Right lobe of liver (tissue), 4 donors: ENCODE measurements around the gene RABEP2.

Source experiments
- CTCF ChIP-seq, 4 donors: fragments of 200-600 bp in 3 of 4; fragments of 450-650 bp in 1 of 4; IDR thresholded peaks; one replicate each; pipeline versions ENCODE4 v1.5.1 to v1.8.0; 2016 to 2022; ENCODE audit warnings: antibody characterized with exemption in 4 of 4, mild to moderate bottlenecking in 2 of 4
- POLR2A ChIP-seq: fragments of 450-650 bp; IDR thresholded peaks from one replicate; pipeline ENCODE4 v1.6.1; 2017; ENCODE audit warnings: antibody characterized with exemption, mild to moderate bottlenecking
- donor health status: DM: no; HTN: no; CAD: no.
- donor health status: DM: no; HTN: no; CAD: no.
- donor health status: DM: no; HTN: yes; CAD: no.

DNA sequence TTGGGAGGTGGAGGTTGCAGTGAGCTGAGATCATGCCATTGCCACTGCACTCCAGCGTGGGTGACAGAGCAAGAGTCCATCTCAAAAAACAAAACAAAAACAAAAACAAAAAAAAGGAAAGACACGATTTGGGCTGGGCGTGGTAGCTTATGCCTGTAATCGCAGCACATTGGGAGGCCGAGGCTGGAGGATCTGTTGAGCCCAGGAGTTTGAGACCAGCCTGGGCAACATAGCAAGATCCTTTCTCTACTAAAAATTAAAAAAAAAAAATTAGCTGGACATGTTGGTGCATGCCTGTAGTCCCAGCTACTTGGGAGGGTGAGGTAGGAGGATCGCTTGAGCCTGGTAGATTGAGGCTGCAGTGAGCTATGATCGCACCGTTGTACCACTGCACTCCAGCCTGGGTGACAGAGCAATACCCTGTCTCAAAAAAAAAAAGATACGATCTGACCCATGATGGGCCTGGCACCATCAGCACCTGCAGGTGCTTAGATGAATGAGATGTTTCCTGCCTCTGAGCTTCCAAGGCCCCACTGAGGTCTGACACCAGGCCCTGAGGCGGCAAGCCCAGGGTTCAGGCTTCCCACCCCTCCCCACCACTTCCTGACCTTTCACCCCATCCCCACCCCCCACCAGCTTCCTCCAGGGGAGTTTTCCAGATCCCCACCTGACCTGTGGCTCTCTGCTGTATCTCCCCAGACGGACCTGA is 25.0 kb downstream of the RABEP2 start:
- TF ChIP-seq CTCF (IDR thresholded peaks at IDR 0.05) (no peak), POLR2A (no peak)
